K562 (cell line): Measurements from ENCODE around the gene PKD1. TPM values are rescaled to one million over a fixed set of nuclear protein-coding genes. Genes with fewer than 3 reads are reported as not detected.

Experiments
- ARID1B ChIP-seq: fragments of 450-650 bp; IDR thresholded peaks from 2 replicates; pipeline ENCODE4 v1.6.1; 2016; ENCODE audit warnings: antibody characterized with exemption, mild to moderate bottlenecking, inconsistent platforms
- ARNT ChIP-seq, 2 experiments: fragments of 450-650 bp; IDR thresholded peaks; 2 replicates each; pipeline ENCODE4 v1.6.1; 2016; ENCODE audit warnings: mild to moderate bottlenecking in 1 of 2
- CCAR2 ChIP-seq: fragments of 200-400 bp; formaldehyde crosslinking; IDR thresholded peaks from 2 replicates; pipeline ENCODE4 v1.6.1; 2017; ENCODE audit warnings: mild to moderate bottlenecking, low read depth, low read length
- CHD4 ChIP-seq: fragments of 200-600 bp; sonication (generic); IDR thresholded peaks from 3 replicates; pipeline ENCODE4 v1.6.1; 2012; ENCODE audit warnings: low read depth, mild to moderate bottlenecking, mixed read lengths, low read length, inconsistent platforms; ENCODE audit not compliant: insufficient read depth, insufficient replicate concordance, poor library complexity, severe bottlenecking
- CTBP1 ChIP-seq: fragments of 450-650 bp; IDR thresholded peaks from 2 replicates; pipeline ENCODE4 v1.6.1; 2016; ENCODE audit warnings: borderline replicate concordance
- ELF2 ChIP-seq: fragments of 250-450 bp; sonication (Bioruptor Pico); IDR thresholded peaks from 2 replicates; pipeline ENCODE4 v1.5.0; 2021; ENCODE audit warnings: mild to moderate bottlenecking
- HDAC3 ChIP-seq: fragments of 450-650 bp; IDR thresholded peaks from 2 replicates; pipeline ENCODE4 v1.6.1; 2018; ENCODE audit warnings: borderline replicate concordance, mild to moderate bottlenecking, moderate library complexity; ENCODE audit not compliant: partially characterized antibody
- HEY1 ChIP-seq: fragments of 250-450 bp; sonication (Bioruptor Pico); IDR thresholded peaks from 2 replicates; pipeline ENCODE4 v1.5.0; 2020; ENCODE audit warnings: mild to moderate bottlenecking, moderate library complexity, borderline replicate concordance
- KLF16 ChIP-seq: IDR thresholded peaks from 2 replicates; pipeline ENCODE4 v1.6.1; 2016; ENCODE audit warnings: antibody characterized with exemption
- MEIS2 ChIP-seq: fragments of 450-650 bp; IDR thresholded peaks from 2 replicates; pipeline ENCODE4 v1.6.1; 2014; ENCODE audit warnings: mild to moderate bottlenecking; ENCODE audit not compliant: partially characterized antibody
- RB1 ChIP-seq: fragments of 450-650 bp; IDR thresholded peaks from 2 replicates; pipeline ENCODE4 v1.6.1; 2017; ENCODE audit warnings: low read depth, mild to moderate bottlenecking
- YBX1 ChIP-seq: fragments of 450-650 bp; IDR thresholded peaks from 2 replicates; pipeline ENCODE4 v1.7.1; 2016; ENCODE audit warnings: mild to moderate bottlenecking
- ZC3H4 ChIP-seq: sonication (generic); formaldehyde crosslinking; IDR thresholded peaks from 2 replicates; pipeline ENCODE4 v1.9.0; 2021; ENCODE audit warnings: missing genetic modification reagents, borderline replicate concordance
- ZFX ChIP-seq: sonication (generic); formaldehyde crosslinking; IDR thresholded peaks from 2 replicates; pipeline ENCODE4 v1.8.0; 2022; ENCODE audit warnings: mild to moderate bottlenecking, missing genetic modification reagents, moderate library complexity
- ZNF121 ChIP-seq: sonication (generic); formaldehyde crosslinking; conservative IDR thresholded peaks from 2 replicates; pipeline ENCODE4 v1.8.0; 2022; ENCODE audit warnings: missing genetic modification reagents
- ZNF224 ChIP-seq: sonication (generic); formaldehyde crosslinking; IDR thresholded peaks from 2 replicates; pipeline ENCODE4 v1.8.0; 2022; ENCODE audit warnings: mild to moderate bottlenecking, missing genetic modification reagents
- ZNF551 ChIP-seq: fragments of 250-450 bp; sonication (Bioruptor Pico); IDR thresholded peaks from 2 replicates; pipeline ENCODE4 v1.5.0; 2021; ENCODE audit warnings: mild to moderate bottlenecking, moderate library complexity
- polyA plus RNA-seq, 8 experiments: library from polyadenylated mRNA; depleted of rRNA in 4 of 8; stranded (reverse) in 5 of 8; unstranded in 3 of 8; fragments of >200 nt; fragmentation: Nextera tagmentation in 2 of 8; fragmentation: Illumina TruSeq in 1 of 8; extraction: Ambion mirVana in 2 of 8; extraction: Trizol in 1 of 8; gene quantifications; 2 replicates each; pipeline versions ENCODE4 v1.2.1 to v1.2.3, GENCODE V29; 2011 to 2014; ENCODE audit warnings: inconsistent platforms in 1 of 8, missing spikeins in 1 of 8
- total RNA-seq, 7 experiments: library from RNA; depleted of rRNA in 6 of 7; stranded (reverse); fragments of >200 nt in 6 of 7; fragmentation: Illumina TruSeq in 2 of 7; extraction: Trizol in 2 of 7; gene quantifications; 2 replicates each; pipeline versions ENCODE4 v1.2.1 to v1.2.3, GENCODE V29; 2011 to 2021; ENCODE audit warnings: low replicate concordance in 1 of 7
- TF ChIP-seq, protein P1 (sequence below): sonication (generic); formaldehyde crosslinking; IDR thresholded peaks from 2 replicates; pipeline ENCODE4 v1.4.0; 2020; ENCODE audit warnings: mild to moderate bottlenecking, missing genetic modification reagents
- TF ChIP-seq, protein P2 (sequence below), 2 experiments: fragments of 450-650 bp; formaldehyde crosslinking in 1 of 2; IDR thresholded peaks; 2 replicates each; pipeline versions ENCODE4 v1.4.0 to v1.6.1; 2014 to 2020; ENCODE audit warnings: mild to moderate bottlenecking in 2 of 2, borderline replicate concordance in 1 of 2, low read depth in 1 of 2

PKD1 gene
- total and polyA plus RNA-seq, 9 of the 15 experiments (the other 6 are each of a cell fraction or from before 2014, with no cell fraction given): 0.23 to 93.5 (median 12.6) TPM

DNA sequence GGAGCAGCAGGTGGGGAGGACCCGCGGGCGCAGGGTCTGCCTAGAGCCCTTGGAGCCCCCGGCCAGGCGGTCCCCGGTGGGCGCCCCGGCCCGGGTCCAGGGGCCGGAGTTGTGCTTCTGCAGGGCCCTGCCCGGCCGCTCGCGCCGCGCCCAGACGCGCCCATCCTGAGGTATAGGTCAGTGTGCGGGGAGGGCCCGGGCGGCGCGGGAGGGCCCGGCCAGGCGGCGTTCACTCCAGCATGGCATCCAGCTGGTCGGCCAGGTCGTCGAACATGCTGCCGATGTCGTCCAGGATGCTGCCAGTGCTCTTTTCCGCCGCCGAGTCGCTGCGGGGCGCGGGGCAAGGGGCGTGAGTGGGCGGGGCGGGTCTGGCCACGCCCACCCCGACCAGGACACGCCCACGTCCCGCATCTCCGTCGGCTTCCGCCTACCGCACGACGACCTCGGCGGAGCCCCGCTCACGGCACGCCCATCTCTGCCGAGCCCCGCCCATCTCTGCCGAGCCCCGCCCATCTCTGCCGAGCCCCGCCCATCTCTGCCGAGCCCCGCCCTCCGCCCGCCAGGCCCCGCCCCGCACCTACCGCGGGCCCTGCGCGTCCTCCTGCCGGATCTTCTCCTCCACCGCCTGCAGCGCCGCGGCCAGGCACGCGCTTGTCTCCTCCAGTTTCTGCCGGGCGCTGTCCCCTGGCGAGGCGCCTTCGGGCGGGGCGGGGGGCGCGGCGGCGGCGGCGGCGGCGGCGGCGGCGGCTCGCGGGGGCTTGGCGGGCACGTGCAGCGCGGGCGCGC is 42.8 kb upstream of the PKD1 start (continued):
- peak; percentile 8; the same call in 1 of the 2 replicates for TF ChIP-seq KLF16
- TF ChIP-seq ZC3H4 (CRISPR knock-in tag): no peak
- no peak for TF ChIP-seq HDAC3
- TF ChIP-seq CTBP1: no peak
- TF ChIP-seq ELF2 (CRISPR knock-in tag): no peak
- no peak for TF ChIP-seq ZFX (CRISPR knock-in tag)
- no peak for TF ChIP-seq ARNT (IDR thresholded peaks at IDR 0.05)
- no peak for TF ChIP-seq ZNF551 (CRISPR knock-in tag)
- TF ChIP-seq ZNF121 (CRISPR knock-in tag): no peak
- TF ChIP-seq ZNF224 (CRISPR knock-in tag): no peak
- TF ChIP-seq, protein P1, sequence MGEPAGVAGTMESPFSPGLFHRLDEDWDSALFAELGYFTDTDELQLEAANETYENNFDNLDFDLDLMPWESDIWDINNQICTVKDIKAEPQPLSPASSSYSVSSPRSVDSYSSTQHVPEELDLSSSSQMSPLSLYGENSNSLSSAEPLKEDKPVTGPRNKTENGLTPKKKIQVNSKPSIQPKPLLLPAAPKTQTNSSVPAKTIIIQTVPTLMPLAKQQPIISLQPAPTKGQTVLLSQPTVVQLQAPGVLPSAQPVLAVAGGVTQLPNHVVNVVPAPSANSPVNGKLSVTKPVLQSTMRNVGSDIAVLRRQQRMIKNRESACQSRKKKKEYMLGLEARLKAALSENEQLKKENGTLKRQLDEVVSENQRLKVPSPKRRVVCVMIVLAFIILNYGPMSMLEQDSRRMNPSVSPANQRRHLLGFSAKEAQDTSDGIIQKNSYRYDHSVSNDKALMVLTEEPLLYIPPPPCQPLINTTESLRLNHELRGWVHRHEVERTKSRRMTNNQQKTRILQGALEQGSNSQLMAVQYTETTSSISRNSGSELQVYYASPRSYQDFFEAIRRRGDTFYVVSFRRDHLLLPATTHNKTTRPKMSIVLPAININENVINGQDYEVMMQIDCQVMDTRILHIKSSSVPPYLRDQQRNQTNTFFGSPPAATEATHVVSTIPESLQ: no peak
- no peak for TF ChIP-seq CHD4
- no peak for TF ChIP-seq HEY1
- no peak for TF ChIP-seq YBX1
- TF ChIP-seq CCAR2: no peak
- no peak for TF ChIP-seq RB1
- TF ChIP-seq ARID1B: no peak
- no peak for TF ChIP-seq MEIS2
- TF ChIP-seq, protein P2, sequence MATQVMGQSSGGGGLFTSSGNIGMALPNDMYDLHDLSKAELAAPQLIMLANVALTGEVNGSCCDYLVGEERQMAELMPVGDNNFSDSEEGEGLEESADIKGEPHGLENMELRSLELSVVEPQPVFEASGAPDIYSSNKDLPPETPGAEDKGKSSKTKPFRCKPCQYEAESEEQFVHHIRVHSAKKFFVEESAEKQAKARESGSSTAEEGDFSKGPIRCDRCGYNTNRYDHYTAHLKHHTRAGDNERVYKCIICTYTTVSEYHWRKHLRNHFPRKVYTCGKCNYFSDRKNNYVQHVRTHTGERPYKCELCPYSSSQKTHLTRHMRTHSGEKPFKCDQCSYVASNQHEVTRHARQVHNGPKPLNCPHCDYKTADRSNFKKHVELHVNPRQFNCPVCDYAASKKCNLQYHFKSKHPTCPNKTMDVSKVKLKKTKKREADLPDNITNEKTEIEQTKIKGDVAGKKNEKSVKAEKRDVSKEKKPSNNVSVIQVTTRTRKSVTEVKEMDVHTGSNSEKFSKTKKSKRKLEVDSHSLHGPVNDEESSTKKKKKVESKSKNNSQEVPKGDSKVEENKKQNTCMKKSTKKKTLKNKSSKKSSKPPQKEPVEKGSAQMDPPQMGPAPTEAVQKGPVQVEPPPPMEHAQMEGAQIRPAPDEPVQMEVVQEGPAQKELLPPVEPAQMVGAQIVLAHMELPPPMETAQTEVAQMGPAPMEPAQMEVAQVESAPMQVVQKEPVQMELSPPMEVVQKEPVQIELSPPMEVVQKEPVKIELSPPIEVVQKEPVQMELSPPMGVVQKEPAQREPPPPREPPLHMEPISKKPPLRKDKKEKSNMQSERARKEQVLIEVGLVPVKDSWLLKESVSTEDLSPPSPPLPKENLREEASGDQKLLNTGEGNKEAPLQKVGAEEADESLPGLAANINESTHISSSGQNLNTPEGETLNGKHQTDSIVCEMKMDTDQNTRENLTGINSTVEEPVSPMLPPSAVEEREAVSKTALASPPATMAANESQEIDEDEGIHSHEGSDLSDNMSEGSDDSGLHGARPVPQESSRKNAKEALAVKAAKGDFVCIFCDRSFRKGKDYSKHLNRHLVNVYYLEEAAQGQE (IDR thresholded peaks at IDR 0.05; ENCODE audit: borderline replicate concordance): peak; percentile 63
- TF ChIP-seq, protein P2 (CRISPR knock-in tag; IDR thresholded peaks at IDR 0.05; ENCODE audit: low read depth): 0 out of 2 replicates have a peak, but pooled peaks have one; percentile 24
